Measurements from ENCODE around the gene OSBP2. TPM values are rescaled to one million over a fixed set of nuclear protein-coding genes. Genes with fewer than 3 reads are reported as not detected.

Gene OSBP2
- total and polyA plus RNA-seq, 10 of the 15 experiments (the other 5 are each of a cell fraction or from before 2014, with no cell fraction given) = 0.11 to 7.7 (median 3.6) TPM

DNA sequence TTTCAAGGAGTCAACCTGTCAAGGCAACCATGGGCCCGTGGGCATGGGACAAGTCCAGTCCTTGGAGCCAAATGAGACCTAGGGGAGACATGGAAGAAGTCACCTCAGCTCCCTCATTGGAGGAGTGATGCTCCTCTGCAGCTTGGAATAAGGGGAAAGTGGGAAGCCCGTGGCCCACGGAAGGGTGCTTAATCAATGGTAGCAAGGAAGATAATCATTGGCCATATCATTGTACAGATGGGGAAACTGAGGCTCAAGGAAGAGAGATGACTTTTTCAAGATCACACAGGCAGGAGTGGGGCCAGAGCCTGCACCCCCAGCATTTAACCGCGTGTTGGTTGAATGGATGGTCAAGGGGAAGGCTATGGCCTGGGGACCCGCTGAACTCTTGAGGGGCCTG lies 133.0 kb downstream of the OSBP2 start (continued):
- TF ChIP-seq, protein P1, sequence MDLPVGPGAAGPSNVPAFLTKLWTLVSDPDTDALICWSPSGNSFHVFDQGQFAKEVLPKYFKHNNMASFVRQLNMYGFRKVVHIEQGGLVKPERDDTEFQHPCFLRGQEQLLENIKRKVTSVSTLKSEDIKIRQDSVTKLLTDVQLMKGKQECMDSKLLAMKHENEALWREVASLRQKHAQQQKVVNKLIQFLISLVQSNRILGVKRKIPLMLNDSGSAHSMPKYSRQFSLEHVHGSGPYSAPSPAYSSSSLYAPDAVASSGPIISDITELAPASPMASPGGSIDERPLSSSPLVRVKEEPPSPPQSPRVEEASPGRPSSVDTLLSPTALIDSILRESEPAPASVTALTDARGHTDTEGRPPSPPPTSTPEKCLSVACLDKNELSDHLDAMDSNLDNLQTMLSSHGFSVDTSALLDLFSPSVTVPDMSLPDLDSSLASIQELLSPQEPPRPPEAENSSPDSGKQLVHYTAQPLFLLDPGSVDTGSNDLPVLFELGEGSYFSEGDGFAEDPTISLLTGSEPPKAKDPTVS (IDR thresholded peaks at IDR 0.05; ENCODE audit: low read depth, low read length) = no peak

GRCh38 chr22:30828187-30829155 lies 133.8 kb downstream of the OSBP2 start:
- ChIA-PET RAD21 (ENCODE audit: unreplicated experiment) (no interaction called here), POLR2A (no interaction called here), CTCF (no interaction called here), SMC1A (ENCODE audit: uncharacterized antibody, unreplicated experiment) (no interaction called here)
- TF ChIP-seq KDM1A (IDR thresholded peaks at IDR 0.05; ENCODE audit: borderline replicate concordance) (no peak), SREBF2 (IDR thresholded peaks at IDR 0.05; ENCODE audit: low read length) (no peak), MEF2B (IDR thresholded peaks at IDR 0.05; ENCODE audit: partially characterized antibody, poor library complexity, severe bottlenecking) (no peak), HDAC6 (IDR thresholded peaks at IDR 0.05; ENCODE audit: unreplicated experiment) (no peak), PAX5 (IDR thresholded peaks at IDR 0.05; ENCODE audit: borderline replicate concordance, low read depth, low read length) (no peak), ZNF687 (IDR thresholded peaks at IDR 0.05) (no peak), KAT2A (conservative IDR thresholded peaks at IDR 0.05; ENCODE audit: control insufficient read depth, low read depth, low read length) (no peak), SIN3A (IDR thresholded peaks at IDR 0.05; ENCODE audit: low read depth, low read length) (no peak), NBN (IDR thresholded peaks at IDR 0.05) (no peak), EP300 (IDR thresholded peaks at IDR 0.05; ENCODE audit: borderline replicate concordance in 1 of 2, control insufficient read depth in 1 of 2, low read depth in 2 of 2, low read length in 2 of 2) (no peak), CREB1 (IDR thresholded peaks at IDR 0.05; ENCODE audit: low read depth) (no peak), STAT3 (IDR thresholded peaks at IDR 0.05; ENCODE audit: low read depth, low read length) (no peak), HCFC1 (IDR thresholded peaks at IDR 0.05; ENCODE audit: low read length) (no peak), EGR1 (IDR thresholded peaks at IDR 0.05; ENCODE audit: borderline replicate concordance in 1 of 2, low read depth in 2 of 2, low read length in 2 of 2) (no peak), YY1 (IDR thresholded peaks at IDR 0.05; ENCODE audit: low read depth, low read length) (no peak), TCF3 (IDR thresholded peaks at IDR 0.05; ENCODE audit: borderline replicate concordance, insufficient read depth, low read depth, low read length) (no peak)
- WGBS (ENCODE audit: insufficient coverage, insufficient replicate concordance, low lambda C conversion rate, missing lambda C conversion rate) = 45% methylated on average over 14 of the region's 14 CpGs
- intact Hi-C loops (cut with micrococcal nuclease; ENCODE audit: unreplicated experiment) = no loop called here
- Histone ChIP-seq H3K27me3 (replicated peaks in 1 of 2; ENCODE audit: control insufficient read depth in 2 of 2, insufficient read depth in 2 of 2, low read length in 1 of 2) (peaks cover 0 to 1% of the 10 kb centered on the region in 2 experiments; a peak in 2 of 4 replicates), H2AFZ (ENCODE audit: control insufficient read depth, low read depth, low read length) (no peak overlapping the region), H3K27ac (ENCODE audit: control insufficient read depth, insufficient read depth) (no peak overlapping the region), H4K20me1 (ENCODE audit: control insufficient read depth, insufficient read depth) (no peaks in the 10 kb centered on the region), H3K79me2 (ENCODE audit: control insufficient read depth, insufficient read depth, low read length) (no peaks in the 10 kb centered on the region), H3K9ac (ENCODE audit: control insufficient read depth, insufficient read depth, low read length) (no peak overlapping the region), H3K9me3 (replicated peaks; ENCODE audit: control insufficient read depth, insufficient read depth, low read length) (no peaks in the 10 kb centered on the region), H3K4me2 (ENCODE audit: control insufficient read depth, insufficient read depth) (no peak overlapping the region), H3K4me3 (no peak overlapping the region), H3K36me3 (ENCODE audit: control insufficient read depth in 2 of 2, insufficient read depth in 2 of 2, low read length in 1 of 2) (no peaks in the 10 kb centered on the region), H3K4me1 (ENCODE audit: control insufficient read depth, insufficient read depth, low read length) (no peaks in the 10 kb centered on the region; the same call in 1 of the 2 replicates)
- in situ Hi-C loops (cut with MboI) = no loop called here
- no peak for FAIRE-seq
- no TSS peak for BruUV-seq (replicated peaks)
- no peak for ATAC-seq
- no peak for DNase-seq (ENCODE audit: low read depth, low spot score)
